Superior temporal gyrus (tissue), 1 donor: ENCODE results near the gene SCEL.

ENCODE experiments used
- DNase-seq: peaks from one replicate; pipeline ENCODE4 v3.0.0-alpha.2; 2016; ENCODE audit errors: extremely low spot score

SCEL gene

DNA sequence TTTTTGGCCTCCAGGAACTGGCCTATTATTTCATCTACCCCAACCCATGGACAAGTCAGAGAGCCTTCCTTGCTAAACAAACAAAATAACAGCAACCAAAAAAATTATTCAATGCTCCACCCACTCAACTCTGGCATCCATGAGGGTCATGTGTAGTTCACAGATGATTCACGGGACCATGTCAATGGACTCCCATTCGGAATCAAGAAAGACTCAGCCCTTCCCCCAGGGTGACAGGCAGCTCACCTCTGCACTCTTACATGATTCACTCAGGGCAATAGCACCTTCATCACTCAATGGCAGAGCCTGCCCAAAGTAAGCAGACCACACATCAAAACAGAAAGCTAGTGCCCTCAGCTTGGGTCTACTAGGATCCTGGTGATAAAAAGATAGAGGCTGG is 14.3 kb upstream of the SCEL start:
- no peak for DNase-seq

DNA sequence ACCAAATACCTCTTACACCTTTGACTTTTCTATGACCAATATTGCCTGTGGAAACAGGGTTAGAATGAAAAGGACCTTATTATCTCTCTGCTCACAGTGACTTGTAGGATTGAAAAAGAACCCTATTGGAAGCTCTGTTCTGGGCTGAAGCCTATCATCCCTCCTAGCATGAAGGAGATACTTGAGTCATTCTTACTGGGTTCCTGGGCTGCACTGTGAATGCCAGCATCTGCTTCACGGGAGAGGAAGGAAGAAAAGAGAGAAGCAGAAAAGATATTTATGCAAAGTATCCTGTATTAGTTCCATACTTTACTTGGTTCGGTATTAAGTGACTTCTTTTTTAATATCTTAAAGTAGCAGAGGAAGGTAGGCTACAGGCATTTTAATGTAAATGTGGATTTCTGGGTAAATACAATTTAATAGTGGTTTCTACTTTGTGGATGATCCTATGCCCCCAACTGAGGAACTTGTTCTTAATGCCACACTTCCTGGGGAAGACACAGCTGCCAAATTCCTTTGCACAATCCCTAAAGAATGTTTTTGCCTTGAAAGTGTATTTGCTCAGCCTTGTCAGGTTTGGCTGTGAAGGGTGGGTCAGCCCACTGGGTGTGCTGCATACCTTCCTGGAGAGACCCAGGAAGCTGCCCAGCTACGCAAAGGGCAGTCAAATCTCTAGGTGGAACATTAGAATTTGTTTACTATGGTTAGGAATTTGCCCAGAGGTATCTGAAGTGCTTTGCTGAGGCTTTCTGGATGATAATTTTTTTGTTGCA is 13.7 kb upstream of the SCEL start:
- no peak for DNase-seq

DNA sequence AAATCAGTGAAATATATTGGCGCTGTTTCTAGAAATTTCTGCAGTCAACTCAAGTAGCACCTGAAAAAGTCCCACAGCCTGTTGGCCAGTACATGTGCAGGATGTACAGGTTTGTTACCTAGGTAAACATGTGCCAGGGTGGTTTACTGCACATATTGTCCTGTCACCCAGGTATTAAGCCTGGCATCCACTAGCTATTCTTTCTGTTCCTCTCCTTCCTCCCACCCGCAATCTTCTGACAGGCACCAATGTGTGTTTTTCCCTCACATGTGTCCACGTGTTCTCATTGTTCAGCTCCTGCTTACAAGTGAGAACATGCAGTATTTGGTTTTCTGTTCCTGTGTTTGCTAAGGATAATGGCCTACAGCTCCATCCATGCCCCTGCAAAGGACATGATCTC is 13.1 kb upstream of the SCEL start:
- no peak for DNase-seq

DNA sequence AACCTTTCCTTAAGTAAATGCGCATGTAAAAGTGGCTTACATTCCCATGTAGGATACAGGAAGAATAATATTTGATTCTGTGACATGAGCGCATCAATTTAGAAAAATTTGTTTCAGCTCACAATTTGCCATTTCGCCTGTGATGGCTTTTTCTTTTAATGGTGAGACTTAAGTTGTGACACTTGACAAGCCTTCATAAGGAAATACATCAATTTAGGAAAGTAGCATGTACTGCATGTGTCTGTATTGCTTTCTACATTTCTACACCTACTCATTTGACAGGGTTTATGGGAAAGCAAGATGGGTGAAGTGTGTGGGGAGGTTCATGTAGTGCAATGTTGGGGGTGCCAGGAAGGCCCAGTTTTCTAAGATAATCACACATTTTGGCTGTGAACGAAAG is 12.1 kb upstream of the SCEL start:
- DNase-seq = no peak

DNA sequence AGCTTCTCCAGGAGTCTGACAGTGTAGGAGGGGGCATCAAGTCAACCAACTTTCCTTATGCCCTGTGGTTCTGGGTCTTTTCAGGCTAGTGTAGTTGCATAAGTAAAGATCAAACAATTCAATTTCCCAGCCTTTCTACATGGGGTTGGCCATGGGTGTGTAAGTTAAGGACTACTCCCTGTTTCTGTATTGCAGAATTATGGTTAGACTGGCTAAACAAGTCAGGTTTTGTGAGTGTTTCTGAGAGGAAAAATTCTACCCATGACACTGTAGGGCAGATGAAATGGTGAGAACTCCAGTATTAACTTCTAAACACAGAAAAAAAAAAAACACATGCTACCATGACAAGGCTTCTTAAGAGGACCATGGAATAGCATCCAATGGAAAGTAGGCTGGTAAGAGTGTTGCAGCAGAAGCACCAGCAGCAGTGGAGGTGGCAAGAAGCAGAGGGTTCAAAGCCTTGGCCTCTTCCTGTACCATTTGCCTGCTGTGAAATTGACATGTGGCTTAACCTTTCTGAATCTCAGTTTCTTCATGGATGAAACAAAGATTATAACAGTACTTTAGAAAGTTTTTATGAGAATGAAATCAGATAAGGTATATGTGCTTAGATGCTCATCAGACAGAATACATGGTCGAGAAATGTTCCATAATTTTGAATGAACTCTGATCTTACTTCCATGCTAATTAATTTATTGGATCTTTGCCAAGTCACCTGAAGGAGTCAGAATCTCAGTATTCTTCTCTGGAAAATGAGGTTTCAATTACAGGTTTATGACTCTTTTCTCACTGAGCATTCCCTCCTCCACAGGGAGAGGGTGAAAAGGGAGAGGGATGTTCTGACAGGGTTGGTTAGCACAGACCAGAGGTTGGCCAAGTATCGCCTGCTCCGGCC is 11.4 kb upstream of the SCEL start:
- DNase-seq = no peak

DNA sequence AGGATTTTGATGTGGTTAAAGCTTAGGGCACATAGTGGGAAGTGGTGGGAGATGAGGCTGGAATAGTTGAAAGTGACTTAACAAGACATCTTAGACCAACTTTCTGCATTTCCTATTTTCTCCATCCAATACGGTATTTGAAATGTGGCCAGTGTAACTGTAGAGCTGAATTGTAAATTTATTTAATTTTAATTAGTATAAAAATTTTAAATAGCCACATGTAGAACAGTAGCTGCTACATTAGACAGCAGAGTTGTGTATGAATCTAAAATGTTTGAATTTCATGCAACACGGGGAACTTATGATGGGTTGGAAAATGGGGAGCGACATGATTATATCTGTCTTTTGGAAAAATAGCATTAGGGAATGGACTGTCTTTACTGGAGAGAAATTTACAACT is 7.1 kb upstream of the SCEL start:
- no peak for DNase-seq

DNA sequence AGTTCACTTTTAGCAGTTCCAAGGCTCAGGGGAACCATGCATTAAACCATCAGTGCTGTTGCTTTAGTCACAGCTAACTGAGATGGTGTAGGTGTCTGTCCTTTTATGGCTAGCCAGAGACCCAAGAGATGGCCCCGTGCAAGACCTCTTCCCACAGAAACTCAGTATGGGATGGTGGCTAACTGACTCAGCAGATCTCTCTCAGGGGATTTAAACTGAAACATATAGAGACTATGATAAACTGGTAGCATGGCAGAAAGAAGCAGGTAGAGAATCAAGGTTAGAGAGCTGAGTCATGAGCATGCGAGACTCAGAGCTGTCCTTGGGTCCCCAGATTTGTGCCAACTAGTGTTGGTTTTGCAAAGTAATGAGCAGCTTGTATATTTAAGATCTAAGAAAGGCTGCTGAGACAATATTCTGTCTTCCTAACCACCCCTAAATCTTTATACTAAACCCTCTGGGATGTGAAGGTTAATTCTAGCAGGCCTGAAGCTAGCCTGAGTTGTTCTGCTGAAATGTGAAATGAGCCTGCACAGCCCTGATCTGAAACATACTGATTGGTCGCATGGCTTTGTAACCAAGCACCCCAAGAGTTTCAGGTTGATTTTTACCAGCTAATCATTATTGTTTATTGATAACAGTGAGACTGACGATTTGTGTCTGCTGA is 6.5 kb upstream of the SCEL start:
- no peak for DNase-seq

DNA sequence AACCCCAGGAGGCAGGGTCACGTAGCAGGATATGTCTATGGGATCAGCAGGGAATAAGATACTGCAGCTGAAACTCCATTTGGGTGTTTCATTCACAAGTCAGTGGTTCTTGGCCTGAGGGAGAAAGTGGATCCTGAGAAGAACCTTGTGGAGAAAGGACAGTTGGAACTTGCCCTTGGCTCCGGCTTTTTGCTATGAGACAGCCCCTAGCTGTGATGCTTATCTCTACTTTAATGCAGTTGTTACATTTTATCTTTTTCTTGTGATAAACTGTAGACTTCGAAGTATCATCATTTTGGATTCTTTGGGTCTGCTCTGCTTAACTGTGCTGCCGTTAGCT is 6.0 kb upstream of the SCEL start:
- no peak for DNase-seq

DNA sequence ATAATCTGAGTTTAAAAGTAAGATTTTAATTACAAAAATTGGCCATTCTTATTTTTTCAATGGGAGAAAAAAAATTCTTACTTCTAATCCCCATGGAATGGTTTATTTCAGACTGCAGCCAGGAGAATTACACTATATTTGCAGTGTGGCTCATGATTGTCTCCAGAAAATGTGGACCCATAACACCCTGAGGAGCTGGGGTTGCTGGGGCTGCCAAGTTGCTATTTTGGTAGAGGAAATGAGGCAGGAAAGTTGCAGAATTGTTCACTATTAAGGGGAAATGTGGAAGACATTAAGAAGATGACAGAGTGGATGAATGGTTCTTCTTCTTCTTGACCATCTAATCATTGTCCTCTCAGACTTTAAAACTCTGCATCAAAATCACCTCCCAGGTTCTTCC is 4.6 kb upstream of the SCEL start:
- DNase-seq = no peak

DNA sequence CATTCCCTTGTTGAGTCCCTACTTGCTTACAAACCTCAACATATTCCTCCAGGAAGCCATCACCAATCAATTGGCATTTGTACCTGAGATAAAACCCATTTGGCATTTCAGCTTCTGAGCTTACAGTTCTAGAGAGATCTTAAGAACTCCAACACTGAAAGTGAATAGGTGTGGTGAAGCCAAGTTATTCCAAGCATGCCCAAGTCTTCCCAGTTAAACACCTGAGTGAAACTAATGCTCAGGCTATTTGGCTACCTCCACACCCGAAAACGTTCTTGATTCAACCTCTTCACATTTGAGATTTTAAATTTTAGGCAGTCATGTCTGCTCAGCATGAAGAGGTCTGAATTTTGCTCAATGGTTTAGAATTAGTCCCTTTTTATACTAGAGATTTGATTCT is 2.5 kb upstream of the SCEL start:
- no peak for DNase-seq

DNA sequence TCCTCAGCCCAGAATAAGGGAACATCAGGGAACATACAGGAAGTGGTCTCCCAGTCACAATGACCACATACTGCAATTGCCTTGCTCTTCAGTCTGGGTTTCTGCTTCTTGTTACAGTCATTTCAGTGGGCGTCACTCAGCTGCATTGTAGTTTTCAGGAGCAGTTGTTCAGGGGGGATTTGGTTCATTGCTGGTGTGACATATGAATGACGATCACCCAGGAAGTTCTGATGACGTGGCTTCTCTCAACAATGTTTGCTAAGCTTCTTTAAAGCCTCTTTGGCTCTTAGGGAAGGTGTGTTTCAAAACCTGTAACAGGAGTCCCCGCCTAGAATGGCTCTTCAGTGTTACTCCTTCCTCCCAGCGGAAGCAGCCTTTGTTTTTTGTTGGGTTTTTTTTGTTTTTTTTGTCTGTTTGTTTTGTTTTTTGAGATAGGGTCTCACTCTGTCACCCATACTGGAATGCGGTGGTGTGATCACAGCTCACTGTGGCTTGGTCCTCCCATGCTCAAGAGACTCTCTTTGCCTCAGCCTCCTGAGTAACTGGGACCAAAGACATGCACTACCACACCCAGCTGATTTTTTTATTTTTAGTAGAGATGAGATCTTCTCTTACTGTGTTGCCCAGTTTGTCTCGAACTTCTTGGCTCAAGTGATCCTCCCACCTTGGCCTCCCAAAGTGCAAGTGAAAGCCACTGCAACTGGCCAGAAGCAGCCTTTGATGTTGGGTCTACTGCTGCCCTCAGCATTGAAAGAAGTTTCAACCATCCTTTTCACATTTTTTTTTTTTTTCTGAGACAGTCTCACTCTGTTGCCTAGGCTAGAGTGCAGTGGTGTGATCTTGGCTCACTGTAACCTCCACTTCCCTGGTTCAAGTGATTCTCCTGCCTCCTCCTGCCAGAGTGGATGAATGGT is 1.4 kb upstream of the SCEL start:
- no peak for DNase-seq

DNA sequence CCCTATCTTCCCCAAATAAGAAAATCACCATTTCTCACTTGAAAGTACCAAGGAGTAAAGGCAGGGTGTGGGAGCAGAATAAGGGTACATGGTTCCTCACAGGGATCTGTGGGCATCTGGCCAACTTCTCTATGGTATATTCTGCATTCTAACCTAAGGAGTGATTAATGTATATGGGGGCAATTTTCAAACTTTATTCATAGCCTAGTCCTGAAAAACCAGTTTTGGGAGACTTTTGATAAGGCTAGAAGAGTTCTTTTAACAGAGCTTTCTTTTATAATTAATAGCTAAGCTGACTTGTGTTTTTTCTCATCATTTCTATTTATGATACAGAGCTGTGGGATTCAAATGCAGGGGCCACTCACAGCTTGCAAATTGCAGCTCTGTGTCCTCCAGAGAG is 852 bp downstream of the SCEL start:
- no peak for DNase-seq

DNA sequence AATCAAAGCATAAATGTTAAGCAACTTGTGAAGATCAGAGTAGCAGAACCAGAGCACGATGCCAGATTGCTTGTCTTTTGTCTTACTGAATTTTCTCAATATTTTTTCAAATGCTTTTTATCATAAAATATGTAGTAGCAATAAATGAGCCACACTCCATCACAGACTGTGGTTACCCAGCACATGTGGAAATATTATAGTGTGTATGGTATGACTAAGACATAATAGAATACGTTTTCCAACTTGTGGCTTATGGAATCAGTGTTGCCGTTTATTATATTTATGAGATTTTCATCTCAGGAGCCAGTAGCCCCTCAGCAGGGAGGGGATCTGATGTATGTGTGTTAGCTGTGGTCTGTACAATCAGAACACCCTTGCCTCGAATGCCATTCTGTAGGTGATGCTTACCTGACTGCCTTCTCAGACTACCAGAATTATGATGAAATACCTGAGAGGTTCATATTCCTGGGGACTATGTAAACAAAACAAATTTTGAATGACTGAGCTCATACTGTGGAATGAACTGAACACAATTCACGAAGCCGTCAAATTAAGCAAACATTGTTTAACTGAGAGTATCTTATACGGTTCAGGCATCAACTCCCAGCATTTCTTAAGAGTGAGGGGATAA is 1.9 kb downstream of the SCEL start:
- no peak for DNase-seq

DNA sequence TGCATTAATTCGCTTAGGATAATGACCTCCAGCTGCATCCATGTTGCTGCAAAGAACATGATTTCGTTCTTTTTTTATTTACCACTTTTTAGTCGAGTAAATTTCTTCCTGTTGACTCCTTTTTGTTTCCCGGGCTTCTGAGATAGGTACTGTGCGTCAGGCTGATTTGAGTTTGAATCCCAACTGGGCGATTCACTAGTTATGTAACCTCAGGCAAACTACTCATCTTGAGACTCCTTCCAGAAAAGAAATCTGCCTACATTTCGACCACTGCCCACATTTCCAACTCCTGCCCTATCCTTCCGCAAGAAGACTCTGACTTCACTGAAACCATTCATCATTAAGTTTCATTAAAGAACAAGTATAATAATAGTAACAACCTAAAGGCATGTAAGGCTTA is 8.2 kb downstream of the SCEL start:
- DNase-seq = no peak

DNA sequence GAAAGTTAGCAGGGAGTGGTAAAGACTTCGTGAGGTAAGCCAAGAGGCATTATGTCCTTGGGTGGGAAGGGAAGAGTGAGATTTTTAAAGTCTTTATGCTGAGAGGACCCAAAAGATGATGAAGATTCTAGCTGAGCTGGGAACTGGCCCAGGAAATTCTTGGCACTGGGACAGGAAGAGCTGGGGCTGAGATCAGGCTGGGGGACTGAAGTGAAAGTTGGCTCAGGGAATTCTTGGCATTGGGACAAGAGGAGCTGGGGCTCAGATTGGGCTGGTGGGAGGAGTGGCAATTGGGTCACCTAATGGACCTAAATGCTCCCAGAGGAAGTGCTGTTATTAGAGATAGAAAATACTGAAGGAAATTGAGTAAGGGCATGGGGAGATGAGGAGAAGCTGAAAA is 8.8 kb downstream of the SCEL start:
- DNase-seq = peak; percentile 32

DNA sequence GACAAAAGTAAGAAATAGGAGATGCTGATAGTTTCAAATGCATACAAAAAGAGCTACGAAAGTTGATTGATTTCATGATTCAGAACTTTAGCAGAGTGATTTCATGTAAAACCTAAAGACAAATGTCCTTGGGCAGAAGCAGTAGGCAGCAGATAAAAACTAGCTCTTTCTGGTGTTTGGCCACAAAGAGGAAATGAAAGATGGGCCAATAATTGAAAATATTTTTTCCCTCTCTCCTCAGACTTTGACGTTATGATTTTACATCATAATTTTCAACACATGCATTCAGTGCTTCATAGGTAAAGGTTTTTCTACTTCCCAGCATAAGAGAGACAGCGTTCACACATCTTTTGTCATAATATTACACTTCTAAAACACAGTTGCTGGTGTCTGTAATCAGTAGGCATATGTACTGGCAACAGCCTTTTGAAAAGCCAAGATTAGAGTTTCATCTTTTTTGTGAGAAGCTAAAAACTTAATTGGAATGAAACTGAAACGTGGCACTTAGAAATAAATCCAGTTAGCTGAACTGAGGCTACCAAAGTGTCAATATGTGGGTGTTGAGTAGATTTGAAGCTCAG is 9.3 kb downstream of the SCEL start:
- DNase-seq = peak; percentile 33

DNA sequence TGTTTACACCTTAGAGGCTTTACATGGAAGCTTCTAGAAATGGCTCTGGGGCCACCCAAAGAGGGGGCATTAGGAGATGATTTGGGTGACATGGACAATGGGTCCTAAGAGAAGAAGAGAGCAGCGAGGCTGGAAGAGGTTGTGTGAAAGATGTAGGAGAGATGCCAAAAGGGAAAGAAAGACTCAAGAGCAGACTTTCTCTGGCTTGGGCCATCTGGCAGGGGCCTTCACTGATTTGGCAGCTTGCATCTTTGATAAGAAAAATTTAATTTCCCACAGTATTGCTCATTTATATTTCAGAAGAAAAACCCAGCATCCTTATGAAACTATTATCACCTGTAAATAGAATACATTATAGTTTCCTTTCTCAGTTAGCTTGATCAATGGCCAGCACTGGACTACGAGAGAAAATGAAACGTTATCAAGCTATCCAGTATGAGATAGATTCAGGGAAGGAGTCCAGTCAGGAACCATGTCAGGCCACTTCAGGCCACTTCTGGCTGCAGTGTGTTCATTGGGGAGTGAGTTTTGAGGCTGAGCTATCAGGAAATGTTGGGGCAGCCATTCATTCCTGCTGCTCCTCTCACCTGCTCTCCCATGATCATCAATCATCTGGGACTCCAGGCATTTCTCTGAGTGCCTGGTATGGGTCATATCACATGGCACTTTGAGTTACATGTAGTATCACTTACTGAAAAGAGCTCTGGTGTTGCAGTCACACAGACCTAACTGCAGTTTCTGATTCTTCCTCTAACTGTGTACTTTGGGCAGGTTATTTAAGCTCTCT is 10.3 kb downstream of the SCEL start:
- DNase-seq = peak; percentile 5

DNA sequence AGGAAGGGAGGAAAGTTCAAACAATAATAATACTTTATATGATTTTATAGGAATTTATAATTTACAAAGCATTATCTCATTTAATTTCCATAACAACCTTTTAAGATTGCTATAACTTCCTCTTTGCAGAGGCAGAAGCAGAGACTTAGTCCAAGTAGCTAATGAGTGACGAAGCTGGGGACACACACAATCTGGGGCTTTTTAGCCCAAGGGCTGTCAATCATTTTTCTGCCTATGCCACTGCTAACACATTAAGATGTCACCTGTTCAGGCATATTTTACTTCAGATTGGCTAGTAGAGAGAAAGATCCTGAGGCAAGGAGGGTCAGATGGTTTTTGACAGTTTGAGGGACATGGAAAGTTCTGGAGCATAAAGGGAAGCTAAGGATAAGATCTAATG is 12.6 kb downstream of the SCEL start:
- DNase-seq = no peak

DNA sequence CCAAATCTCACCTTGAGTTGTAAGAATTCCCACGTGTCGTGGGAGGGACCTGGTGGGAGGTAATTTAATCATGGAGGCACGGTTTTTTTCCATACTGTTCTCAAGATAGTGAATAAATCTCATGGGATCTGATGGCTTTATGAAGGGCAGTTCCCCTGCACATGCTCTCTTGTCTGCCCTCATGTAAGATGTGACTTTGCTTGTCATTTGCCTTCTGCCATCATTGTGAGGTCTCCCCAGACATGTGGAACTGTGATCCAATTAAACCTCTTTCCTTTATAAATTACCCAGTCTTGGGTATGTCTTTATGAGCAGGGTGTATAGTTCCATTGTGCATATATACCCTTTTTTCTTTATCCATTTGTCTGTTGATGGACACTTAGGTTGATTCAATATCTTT is 13.1 kb downstream of the SCEL start:
- DNase-seq = no peak

DNA sequence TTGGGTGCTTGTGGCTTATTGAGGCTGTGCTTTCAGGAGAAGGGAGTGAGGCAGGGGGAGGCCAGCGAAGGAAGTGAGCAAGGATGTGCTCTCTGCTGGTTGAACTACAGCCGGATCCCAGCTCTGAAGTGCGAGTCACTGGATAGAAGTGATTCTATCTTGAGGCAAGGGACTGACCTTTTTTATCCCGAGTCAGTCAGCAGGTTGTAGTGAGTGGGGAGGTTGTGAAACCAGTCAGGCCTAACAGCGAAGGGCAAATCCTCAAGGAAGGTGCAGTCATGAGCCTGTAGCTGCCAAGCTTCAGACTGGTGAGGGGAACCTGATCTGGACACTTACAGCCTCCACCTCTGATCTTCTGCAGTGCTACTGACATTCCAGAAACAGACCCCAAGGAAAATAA is 18.6 kb downstream of the SCEL start:
- DNase-seq = no peak
